ENCODE results near the gene KHNYN.

The KHNYN gene

DNA sequence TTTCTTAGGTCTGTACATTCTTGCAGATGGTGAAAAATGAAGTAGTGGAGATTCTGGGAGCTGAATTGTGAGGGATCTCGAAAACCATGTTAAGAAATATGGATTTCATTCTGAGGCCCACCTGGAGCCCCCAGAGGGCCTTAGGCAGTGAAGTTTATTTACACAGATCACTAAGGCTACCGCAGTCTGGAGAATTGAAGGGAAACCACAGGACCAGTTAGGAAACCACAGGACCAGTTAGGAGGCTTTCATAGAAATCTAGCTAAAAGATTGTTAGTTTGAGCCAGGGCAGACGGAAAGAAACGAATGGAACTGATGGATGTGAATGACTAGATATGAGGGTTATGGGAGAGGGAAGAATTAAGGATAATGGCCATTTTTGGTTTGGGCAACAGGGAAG is 7.5 kb upstream of the KHNYN start:
- H3K79me2 ChIP-seq (ENCODE audit: insufficient read depth, low read length): no peaks in the 10 kb centered on the region
- no peak overlapping the region for H3K27ac ChIP-seq (ENCODE audit: low read depth, low read length, poor library complexity, severe bottlenecking)
- H3K4me1 ChIP-seq (ENCODE audit: insufficient read depth, low read length, severe bottlenecking): peaks cover 33% of the 10 kb centered on the region
- no peak for TF ChIP-seq CTCF (IDR thresholded peaks at IDR 0.05; ENCODE audit: low read length)
- H3K9me2 ChIP-seq (ENCODE audit: low read depth, low read length): no peaks in the 10 kb centered on the region
- no peak overlapping the region for H3K9ac ChIP-seq (ENCODE audit: low read length)
- H2AFZ ChIP-seq (ENCODE audit: low read length): no peak overlapping the region
- H4K20me1 ChIP-seq (ENCODE audit: insufficient read depth, low read length): no peaks in the 10 kb centered on the region
- H3F3A ChIP-seq (ENCODE audit: insufficient read depth, low read length): no peaks in the 10 kb centered on the region
- H3K4me3 ChIP-seq (ENCODE audit: low read depth, low read length, poor library complexity, severe bottlenecking): no peak overlapping the region
- H3K9me3 ChIP-seq (ENCODE audit: low read length): no peaks in the 10 kb centered on the region
- H3K27me3 ChIP-seq (ENCODE audit: insufficient read depth, low read length): no peaks in the 10 kb centered on the region
- no peaks in the 10 kb centered on the region for H3K36me3 ChIP-seq (ENCODE audit: insufficient read depth, low read length)
- no peak overlapping the region for H3K4me2 ChIP-seq (ENCODE audit: low read length)

DNA sequence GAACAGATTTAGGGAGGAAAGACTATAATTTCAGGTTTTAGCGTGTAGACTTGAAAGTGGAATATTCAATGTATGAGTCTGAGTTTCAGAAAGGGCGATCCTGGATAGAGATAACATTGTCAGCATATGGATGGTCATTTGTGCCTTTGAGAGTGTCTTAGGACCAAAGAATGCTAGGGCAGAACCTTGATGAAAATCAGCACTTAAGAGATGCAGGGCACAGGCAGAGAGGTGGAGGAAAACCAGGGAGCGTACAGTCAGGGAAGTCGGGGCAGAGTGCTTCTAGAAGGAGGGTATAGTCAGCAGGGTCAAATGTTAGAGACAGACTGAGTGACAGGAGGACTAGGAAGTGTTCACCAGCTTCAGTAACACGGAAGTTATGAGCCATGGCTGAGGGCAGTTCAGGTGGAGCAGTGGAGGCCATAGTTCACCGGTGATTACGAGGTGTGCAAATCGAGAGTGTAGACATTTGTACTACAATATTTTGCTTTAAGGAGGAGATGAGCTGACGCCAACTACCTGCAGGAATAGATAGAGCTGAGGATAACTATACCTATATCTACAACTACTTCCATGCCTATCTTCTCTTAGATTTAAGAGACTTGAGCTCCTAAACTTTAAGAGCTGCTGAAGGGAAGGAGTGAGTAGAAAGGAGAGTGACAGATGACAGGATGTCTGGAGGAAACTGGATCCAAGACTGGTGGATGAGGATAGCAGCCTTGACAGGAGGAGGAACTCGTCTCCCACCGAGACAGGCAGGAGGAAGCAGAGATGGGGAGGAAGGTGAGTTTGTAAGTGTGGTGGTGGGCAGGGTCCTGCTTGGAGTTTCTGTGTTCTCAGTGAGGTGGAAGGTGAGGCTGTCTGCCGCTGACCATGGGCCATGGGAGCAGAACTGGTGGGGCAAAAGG is 6.8 kb upstream of the KHNYN start:
- peaks cover 33% of the 10 kb centered on the region for H3K4me1 ChIP-seq (ENCODE audit: insufficient read depth, low read length, severe bottlenecking)
- no peaks in the 10 kb centered on the region for H3K9me3 ChIP-seq (ENCODE audit: low read length)
- no peak overlapping the region for H2AFZ ChIP-seq (ENCODE audit: low read length)
- H3K36me3 ChIP-seq (ENCODE audit: insufficient read depth, low read length): no peaks in the 10 kb centered on the region
- H4K20me1 ChIP-seq (ENCODE audit: insufficient read depth, low read length): no peaks in the 10 kb centered on the region
- no peak overlapping the region for H3K27ac ChIP-seq (ENCODE audit: low read depth, low read length, poor library complexity, severe bottlenecking)
- H3F3A ChIP-seq (ENCODE audit: insufficient read depth, low read length): no peaks in the 10 kb centered on the region
- H3K4me2 ChIP-seq (ENCODE audit: low read length): peak overlapping the region; percentile 58
- H3K79me2 ChIP-seq (ENCODE audit: insufficient read depth, low read length): no peaks in the 10 kb centered on the region
- H3K4me3 ChIP-seq (ENCODE audit: low read depth, low read length, poor library complexity, severe bottlenecking): peak overlapping the region; percentile 44
- TF ChIP-seq EZH2 (IDR thresholded peaks at IDR 0.05; ENCODE audit: borderline replicate concordance, low read length): no peak
- no peaks in the 10 kb centered on the region for H3K9me2 ChIP-seq (ENCODE audit: low read depth, low read length)
- H3K27me3 ChIP-seq (ENCODE audit: insufficient read depth, low read length): no peaks in the 10 kb centered on the region
- peak overlapping the region; percentile 33; the same call in 1 of the 2 replicates for H3K9ac ChIP-seq (ENCODE audit: low read length)

GRCh38 chr14:24425704-24426103 is 4.0 kb upstream of the KHNYN start:
- H4K20me1 ChIP-seq (ENCODE audit: insufficient read depth, low read length): no peaks in the 10 kb centered on the region
- H3K4me1 ChIP-seq (ENCODE audit: insufficient read depth, low read length, severe bottlenecking): peaks cover 45% of the 10 kb centered on the region
- H2AFZ ChIP-seq (ENCODE audit: low read length): no peak overlapping the region
- no peaks in the 10 kb centered on the region for H3K9me2 ChIP-seq (ENCODE audit: low read depth, low read length)
- TF ChIP-seq EZH2 (IDR thresholded peaks at IDR 0.05; ENCODE audit: borderline replicate concordance, low read length) (no peak), CTCF (IDR thresholded peaks at IDR 0.05; ENCODE audit: low read length) (no peak)
- no peak overlapping the region for H3K4me3 ChIP-seq (ENCODE audit: low read depth, low read length, poor library complexity, severe bottlenecking)
- no peaks in the 10 kb centered on the region for H3F3A ChIP-seq (ENCODE audit: insufficient read depth, low read length)
- no peak overlapping the region for H3K4me2 ChIP-seq (ENCODE audit: low read length)
- no peaks in the 10 kb centered on the region for H3K9me3 ChIP-seq (ENCODE audit: low read length)
- H3K79me2 ChIP-seq (ENCODE audit: insufficient read depth, low read length): no peaks in the 10 kb centered on the region
- no peaks in the 10 kb centered on the region for H3K27me3 ChIP-seq (ENCODE audit: insufficient read depth, low read length)
- H3K27ac ChIP-seq (ENCODE audit: low read depth, low read length, poor library complexity, severe bottlenecking): no peak overlapping the region
- H3K36me3 ChIP-seq (ENCODE audit: insufficient read depth, low read length): no peaks in the 10 kb centered on the region
- no peak overlapping the region for H3K9ac ChIP-seq (ENCODE audit: low read length)

All from OCI-LY1 (cell line).